NCI-H128 (cell line): ENCODE measurements around the gene LY6G6C.
A peak's percentile ranks its signal among the peaks of the same experiment; 100 is the strongest.
"Not testable (repeated sequence)": the region's sequence is repeated elsewhere in the genome, so short reads cannot be mapped to it uniquely, and the experiment has no call there.

Experiments
- DNase-seq: peaks from one replicate; lab custom pipeline; 2025; ENCODE audit not compliant: unreplicated experiment; lab: John Stamatoyannopoulos, UW

Gene LY6G6C

DNA sequence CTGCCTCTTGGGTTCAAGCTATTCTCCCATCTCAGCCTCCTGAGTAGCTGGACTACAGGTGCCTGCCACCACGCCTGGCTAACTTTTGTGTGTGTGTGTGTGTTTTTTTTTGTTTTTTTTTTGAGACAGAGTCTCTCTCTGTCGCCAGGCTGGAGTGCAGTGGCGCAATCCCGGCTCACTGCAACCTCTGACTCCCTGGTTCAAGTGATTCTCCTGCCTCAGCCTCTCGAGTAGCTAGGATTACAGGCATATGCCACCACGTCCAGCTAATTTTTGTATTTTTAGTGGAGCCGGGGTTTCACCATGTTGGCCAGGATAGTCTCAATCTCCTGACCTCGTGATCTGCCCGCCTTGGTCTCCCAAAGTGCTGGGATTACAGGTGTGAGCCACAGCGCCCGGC, 12.4 kb downstream of the LY6G6C start:
- not testable (repeated sequence) for DNase-seq

DNA sequence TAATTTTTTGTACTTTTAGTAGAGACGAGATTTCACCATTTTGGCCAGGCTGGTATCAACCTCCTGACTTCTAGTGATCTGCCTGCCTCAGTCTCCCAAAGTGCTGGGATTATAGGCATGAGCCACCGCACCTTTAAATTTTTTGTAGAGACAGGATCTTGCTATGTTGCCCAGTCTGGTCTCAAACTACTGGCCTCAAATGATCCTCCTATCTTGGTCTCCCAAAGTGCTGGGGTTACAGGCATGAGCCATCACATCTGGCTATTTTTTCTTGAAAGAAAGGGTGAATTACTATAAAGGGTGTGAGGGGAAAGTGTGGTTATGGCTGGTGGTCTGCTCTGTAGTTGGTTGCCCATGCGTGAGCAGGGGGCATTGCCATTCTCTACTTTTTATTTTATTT, 13.3 kb downstream of the LY6G6C start:
- DNase-seq: no peak

DNA sequence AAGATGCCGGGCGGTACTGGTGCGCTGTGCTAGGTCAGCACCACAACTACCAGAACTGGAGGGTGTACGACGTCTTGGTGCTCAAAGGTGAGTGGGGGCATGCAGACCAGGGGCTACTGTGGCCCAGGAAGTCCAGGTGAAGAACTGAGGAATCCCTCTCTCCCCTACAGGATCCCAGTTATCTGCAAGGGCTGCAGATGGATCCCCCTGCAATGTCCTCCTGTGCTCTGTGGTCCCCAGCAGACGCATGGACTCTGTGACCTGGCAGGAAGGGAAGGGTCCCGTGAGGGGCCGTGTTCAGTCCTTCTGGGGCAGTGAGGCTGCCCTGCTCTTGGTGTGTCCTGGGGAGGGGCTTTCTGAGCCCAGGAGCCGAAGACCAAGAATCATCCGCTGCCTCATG, 13.8 kb downstream of the LY6G6C start:
- no peak for DNase-seq

DNA sequence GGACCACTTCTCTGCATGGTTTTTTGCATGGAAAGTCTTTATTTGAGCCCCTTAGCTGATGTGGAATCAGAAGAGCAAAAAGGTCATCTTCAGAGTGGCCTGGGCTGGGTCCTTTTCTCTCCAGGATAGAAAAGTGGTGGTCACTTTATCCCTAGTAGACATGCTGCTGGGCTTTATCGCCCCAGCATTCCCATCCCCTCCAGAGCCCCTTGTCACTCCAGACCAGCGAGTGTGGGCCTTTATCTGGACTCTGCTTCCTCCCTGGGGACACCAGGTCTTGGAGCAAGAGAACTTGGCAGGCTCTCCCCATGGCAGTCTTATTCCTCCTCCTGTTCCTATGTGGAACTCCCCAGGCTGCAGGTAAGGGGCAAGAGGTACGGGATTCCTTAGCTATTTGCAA, 14.9 kb downstream of the LY6G6C start, which contains the start of gene LY6G6F:
LY6G6F (plus strand) TSS at position 268 of the 400 bp plus-strand sequence; CDS start at position 309, 41 bp downstream.
- DNase-seq: no peak

DNA sequence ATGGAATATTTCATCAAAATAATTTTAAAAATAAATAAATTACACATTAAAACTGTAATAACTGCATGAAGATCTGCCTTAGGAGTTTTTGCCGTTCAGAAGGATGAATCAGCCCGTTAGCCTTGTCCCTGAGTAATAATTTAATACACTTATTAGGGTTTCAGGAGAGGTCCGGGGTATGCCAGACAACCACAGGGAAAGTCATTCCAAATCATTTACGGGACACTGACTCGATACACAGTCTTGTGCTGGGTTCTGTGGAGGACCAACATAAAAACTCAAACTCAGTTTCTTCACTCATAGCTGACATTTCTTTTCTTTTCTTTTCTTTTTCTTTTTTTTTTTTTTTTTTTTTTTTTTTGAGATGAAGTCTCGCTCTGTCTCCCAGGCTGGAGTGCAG, 15.6 kb downstream of the LY6G6C start:
- DNase-seq: no peak

DNA sequence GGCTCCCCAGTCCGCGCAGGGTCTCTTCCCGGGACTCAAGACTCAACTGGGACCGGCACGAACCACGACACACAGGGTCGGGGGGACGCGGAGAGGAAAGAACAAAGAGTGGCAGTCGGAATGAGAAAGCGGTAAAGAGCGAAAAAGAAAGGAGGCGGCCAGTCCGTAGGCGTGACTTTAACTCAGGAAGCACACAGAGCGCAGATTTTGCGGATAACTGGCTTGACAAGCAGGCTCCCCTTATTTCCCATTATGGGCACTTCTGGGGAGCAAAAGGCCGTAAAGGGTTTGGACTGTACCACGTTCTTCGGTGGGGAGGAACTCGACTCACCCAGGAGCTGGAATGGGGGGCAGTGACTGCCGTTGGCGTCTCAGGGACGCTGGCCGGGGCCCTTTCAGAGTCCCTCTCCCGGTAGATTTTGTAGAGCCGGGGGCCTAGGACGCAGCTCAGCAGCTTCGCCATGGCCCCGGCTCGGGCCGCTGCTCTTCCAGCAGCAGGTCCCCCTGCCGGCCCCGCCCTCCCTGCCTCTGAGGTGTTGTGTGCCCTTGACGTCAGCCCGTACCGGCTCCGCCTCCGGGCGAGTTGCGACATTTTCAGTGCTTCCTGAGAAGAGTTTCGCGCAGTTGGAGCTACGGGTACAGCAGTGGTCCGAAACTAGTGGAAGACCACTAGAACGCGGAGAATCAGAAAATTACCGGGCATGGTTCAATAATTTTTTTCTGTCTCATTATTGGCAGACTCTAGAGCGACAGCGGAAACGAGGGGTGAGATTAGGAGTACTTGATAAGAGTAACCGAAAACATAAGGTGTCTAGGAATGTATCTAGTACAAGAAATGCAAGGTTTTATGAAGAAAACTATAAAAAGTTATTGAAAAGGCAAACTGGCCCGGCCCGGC, 18.5 kb downstream of the LY6G6C start, which contains the start of gene ABHD16A:
ABHD16A (minus strand) TSS at position 506 of the 898 bp plus-strand sequence; CDS start at position 463, 43 bp downstream.
- DNase-seq: peak; percentile 89

DNA sequence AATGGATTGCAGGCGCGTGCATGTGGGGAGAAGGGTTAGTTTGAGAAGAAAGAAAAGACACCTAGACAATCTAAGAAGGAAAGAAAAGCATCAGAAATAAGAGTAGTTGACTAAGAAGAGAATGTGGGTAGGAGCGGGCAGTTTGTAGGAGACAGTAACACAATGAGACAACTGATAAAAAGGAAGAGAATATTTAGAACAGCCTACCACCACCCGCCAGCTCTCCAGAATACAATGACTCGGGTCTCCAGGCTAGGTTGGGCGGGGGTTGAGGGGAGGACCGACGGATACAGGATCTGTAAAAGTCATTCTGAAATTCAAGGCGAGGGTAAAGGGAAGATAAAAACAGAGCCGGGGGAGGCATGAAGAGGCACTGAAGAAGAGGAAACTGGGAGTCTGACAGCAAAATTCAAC, 19.1 kb downstream of the LY6G6C start:
- DNase-seq: no peak

DNA sequence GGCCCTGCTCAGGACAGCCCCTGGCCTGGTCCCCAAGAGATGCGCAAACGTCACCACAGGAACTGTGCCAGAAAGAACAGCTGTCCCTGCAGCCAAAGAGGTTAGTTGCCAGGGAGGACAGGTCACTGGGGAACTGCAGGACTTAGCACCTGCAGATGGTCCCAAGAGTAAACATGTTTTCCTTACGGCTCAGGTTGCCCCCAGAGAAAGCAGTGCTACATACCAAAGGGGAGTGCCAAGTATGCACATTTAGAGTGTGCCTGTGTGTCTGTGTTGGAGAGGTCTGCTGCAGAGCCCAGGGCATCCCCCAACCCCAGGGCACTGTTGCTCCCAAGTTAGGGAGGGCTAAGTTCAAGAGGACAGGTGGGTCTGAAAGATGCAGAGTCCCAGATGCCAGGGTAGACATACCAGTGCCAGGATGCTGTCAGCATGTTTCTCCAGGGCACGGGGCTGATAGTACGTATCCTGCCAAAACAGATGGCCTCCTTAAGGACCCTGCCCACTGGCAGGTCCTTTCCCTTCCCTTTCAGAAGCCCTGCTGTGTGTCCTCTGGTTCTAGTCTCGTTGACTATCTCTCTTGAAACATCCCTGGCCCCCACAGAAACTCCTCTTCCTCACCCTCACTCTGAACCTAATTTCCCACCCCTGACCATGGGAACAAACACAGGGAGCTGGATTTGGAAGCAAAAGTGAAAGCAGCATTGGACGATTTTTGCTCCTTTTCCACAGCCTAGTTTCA, 19.7 kb downstream of the LY6G6C start:
- no peak for DNase-seq

DNA sequence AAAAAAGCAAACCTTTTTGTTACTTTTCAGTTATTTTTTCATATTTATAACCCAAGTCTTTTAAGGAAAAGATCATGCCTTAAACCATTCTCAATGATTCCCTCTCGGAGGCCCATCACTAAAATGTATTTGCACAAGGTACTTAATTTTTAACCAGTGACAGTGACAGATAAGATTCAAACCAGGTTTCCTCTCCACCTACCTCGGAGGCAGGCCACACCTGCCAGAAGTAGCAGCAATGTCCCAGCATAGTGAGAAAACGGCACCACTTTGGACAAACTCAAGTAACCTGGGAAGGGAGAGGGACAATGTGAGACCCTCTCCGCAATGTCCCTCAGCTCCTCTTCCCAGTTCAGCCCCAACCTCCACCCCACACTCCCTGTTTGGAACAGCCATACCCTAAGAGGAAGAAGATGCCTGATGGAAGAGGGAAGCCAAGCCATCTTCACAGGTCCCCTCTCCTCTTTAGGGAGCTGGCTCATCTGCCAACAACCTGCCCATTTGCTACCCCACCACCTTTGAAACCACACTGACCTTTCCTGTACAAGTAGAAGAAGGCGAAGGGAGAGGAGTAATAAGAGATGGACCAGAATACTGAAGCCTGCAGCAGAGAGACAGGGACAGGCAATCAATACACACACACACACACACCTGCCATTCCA, 20.7 kb downstream of the LY6G6C start:
- no peak for DNase-seq

DNA sequence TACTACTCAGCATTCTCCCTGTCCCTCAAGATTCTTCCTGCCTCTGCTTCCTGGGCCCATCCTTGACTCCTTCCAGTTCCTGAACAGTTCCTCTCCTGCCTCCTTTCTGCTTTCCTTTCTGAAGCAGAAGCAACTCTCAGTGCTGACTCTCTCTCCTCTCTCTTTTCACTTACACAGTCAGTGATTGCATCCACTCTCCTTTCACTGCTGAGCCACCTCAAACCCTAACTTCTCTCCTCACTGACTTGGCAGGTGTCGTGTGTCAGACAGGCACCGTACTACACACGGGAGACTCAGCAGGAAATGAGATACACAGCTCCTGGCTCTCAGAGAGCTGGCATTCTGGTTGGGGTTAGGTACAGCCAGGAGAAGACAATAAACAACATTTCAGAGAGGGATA, 24.0 kb downstream of the LY6G6C start:
- DNase-seq: no peak

DNA sequence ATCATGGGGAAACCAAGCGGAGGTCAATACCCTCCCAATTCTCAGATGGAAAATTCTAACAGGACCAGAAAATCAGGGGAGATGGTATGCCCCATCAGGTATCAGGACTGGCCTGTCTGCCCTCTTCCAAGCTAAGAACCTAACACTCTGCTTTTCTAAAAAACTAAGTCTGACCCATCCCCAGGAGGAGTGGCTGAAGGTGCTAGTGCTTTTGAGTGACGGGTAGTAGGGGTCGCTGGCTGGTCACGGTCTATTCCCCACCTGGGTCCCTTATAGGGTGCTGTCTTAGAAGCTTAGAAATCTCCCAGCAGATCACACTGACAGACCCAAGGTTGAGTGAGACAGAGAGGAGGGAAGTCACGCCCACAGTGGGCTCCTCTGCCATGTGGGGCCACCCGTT, 28.0 kb downstream of the LY6G6C start:
- no peak for DNase-seq

DNA sequence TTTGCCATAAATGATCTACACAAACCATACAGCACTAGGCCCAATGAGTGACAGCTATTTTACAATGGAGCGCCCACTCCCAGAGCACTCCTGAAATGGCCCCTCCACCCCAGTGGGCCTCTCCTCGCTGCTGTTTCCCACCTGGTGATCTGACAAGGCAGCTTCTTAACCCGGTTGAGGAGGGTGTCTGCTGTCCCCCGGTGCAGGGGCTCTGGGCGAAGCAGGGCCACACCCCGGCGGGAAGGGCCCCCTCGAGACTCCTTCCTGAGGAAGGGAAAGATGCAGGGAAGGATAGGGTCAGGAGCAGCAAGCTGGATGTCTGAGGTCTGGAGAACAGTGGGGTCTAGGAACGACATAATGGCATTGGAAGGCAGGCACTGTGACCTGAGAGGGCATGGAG, 28.7 kb downstream of the LY6G6C start:
- no peak for DNase-seq

DNA sequence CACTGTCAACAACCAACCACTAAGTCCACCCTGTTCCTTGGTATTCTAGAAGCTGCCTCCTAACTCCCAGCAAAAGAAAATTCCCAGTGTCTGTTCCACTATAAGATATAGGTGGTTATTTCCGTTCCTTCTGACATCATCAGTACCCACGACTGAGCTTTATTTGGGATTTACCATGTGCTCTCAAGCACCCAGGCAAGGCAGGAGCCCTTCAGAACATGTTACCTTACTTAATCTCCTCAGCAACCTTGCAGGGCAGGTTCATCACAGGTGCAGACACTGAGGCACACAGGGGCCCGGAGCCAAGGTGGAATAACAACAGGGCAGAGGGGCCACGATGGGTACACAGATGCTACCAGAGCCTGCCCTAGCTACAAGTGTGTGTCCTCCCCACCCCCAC, 29.2 kb downstream of the LY6G6C start:
- no peak for DNase-seq

DNA sequence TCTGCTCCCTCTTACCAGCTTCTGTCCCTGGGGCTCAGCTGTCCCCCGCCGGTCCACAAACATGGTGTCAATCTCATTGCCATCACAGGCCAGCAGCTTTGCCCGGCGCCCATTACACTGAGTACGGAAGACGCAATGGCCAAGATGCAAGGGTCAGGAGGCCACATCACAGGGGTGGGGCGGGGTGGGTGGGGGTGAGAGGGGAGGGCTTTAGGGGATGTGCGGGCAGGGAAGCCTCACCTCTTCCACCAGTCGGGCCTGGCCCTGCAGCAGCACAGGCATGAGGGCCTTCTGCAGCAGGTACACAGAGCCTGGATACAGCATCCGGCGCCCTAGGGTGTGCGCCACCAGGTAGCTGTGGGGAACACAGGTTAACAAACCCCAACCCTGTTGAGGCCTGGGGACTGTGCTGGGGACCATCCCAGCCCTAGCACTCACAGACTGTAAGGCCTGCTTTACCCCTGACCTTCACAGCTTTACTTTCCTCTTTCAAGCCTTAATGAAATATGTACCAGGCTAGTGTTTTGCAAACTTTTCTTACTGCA, 29.9 kb downstream of the LY6G6C start:
- DNase-seq: no peak

DNA sequence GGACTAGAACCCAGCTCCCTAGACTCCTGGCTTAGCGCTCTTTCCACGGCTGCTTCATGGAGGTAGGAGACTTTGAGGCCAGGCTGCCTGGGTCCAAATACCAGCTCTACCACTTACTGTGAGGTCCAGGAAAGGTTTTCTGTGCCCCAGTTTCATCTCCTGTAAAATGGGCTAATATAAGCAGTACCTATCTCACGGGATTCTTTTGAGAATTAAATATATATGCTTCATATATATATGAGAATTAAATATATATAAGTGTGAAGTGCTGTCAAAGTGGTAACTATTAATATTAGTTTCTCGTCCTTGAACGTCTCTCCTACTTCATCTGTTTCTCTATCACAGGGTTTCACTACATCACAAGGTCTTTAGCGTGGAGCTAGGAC, 30.5 kb downstream of the LY6G6C start:
- DNase-seq: no peak

DNA sequence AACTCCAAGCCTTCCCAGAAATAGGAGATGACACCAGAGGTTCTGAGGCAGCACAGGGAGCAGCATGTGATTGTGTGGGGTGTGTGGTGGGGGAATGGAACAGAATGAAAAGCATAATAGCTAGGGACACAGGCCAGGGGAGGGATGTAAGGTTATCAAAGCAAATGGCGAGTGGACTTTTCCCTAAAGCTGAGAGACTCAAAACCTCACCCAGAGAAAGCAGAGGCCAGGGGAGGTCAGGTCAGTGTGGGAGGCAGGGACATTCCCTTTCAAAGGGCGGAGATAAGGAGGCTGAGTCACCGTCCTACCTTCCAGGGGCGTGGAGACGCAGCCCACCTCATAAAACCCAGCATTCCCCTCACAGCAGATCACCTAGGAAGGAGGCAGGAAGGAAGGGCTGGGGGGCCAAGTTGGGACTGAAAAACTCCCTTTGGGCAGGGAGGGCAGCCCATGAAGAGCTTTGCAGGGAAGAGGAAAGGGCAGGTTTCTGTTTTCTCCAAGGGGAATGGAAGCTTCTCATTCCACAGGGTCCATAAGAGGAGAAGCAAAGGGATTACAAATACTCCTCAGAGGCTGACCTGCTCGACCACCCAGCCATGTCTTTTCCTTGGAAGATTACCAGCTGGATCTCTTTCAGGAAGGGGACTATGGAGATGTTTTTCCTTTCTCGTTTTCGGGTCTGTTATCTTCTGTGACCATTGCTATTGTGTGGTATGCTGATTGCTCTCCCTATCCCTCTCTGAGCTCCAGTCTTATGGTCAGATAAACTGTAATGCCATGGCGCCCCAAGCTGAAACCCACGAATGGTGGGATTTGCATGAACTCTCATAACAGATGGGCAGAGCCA, 31.1 kb downstream of the LY6G6C start:
- no peak for DNase-seq

DNA sequence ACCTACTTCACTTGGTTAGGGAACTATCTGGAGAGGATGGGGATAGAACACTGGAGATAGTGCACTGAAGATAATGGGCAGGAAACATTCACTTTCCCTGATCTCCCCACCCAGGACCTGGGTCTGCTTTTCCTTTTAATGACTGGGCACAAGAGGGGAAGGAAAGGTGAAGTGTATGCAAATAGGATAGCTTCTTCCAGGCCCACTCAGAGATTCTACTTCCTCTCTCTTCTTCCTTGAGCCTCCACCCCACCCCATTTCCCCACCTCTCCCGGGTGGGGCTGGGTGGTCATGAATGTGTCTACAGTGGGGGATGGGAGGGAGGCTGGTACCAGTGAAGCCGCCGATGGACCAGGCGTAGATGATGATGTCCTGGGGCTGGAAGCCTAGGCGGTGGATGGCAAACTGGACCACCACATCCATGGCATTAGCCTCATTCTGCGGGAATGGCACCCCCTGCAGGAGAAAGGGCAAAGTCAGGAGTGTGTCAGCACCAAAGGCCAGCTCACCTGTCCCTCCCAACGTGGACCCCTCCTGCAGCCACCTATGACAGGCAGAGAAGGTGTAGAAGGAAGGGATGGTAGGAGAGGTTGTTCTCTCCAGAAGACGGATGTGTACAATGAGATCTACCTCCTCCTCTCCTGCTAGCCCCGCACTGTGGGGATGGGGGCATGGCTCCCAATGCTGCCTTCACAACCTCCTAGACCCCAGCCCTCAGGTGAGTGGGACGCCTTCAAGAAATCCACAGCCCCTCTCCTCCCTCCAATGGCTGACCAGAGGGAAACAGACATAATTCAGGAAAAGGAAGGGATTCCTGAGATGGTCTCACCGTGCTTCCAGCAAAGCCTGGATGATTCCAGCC, 32.1 kb downstream of the LY6G6C start:
- no peak for DNase-seq

DNA sequence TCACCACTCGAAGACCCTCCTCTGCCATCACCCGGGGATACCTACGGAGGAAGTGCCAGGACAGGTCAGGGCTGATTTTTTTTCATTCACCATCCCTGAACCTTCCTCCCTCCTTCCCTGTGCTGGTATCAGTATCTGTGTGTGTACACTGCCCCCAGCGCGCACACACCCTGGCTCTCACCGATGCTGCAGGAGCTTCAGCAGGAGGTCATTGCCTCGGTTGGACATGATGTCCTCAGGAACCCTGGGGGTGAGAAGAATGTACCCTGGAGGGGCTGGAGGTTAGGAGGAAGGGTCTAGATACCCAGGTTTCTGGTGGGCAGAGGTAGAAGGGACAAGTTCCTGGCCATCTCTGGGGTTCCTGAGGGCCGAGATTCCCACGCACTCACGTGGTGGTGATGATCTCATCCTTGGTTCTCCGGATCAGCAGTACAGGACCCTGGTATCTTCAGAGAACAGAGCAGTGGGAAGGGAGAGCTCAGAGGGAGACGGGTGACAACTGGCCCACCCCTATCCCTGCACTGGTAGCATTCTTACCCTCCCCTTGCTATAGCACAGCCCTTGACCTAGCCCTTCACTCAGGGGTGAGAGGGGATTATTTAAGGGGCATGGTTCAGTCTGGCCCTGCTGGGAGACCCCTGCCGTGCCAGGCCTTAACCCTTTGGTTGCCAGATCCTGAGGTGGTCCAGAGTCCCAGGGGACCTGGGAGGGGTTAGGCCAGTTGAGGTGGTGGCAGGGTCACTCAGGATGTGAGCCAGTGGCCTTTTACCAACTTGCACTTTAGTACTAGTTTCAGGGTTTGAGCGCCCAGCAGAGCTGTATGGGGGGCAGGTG, 33.5 kb downstream of the LY6G6C start:
- no peak for DNase-seq

DNA sequence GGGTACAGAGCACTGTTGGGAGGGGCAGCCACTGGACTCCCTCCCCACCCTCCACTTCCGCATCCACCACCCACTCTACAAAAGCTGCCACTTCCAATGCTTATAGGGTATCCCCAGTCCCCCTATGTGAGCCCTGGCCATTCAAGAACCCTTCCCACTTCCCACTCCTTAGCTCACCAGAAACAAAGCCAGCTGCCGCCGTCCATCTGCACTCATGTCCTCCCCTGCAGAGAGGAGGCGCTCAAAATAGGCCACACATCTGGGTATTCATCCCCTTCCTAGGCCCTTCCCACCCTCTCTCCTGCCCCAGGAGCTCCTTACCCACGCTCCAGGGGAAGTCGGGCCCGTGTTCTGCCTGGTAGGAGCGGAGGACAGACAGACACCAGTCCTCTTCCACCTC, 34.2 kb downstream of the LY6G6C start:
- DNase-seq: no peak
